Fibroblast of lung (primary cell): ENCODE data around the gene EPB41L1. TPM values are rescaled to one million over a fixed set of nuclear protein-coding genes. Genes with fewer than 3 reads are reported as not detected.
A peak's percentile ranks its signal among the peaks of the same experiment; 100 is the strongest.

Source experiments
- DNase-seq, 2 donors: peaks; one replicate each; pipeline versions ENCODE4 v3.0.0 to v3.0.0-alpha.2; 2010; ENCODE audit warnings: low read depth in 2 of 2
- H2AFZ ChIP-seq: 2 replicates; pipeline ENCODE4 v1.5.1; 2012; ENCODE audit warnings: low read length, control low read depth, inconsistent platforms
- H3K27ac ChIP-seq: 2 replicates; pipeline ENCODE4 v1.5.1; 2011; ENCODE audit warnings: low read length, control low read depth; ENCODE audit not compliant: insufficient read depth
- H3K27me3 ChIP-seq: 2 replicates; pipeline ENCODE4 v1.5.1; 2011; ENCODE audit warnings: mild to moderate bottlenecking, low read length; ENCODE audit not compliant: control insufficient read depth, insufficient read depth
- H3K36me3 ChIP-seq: 2 replicates; pipeline ENCODE4 v1.5.1; 2011; ENCODE audit warnings: low read length; ENCODE audit not compliant: control insufficient read depth, insufficient read depth
- H3K4me1 ChIP-seq: 2 replicates; pipeline ENCODE4 v1.5.1; 2011; ENCODE audit warnings: low read length; ENCODE audit not compliant: control insufficient read depth, insufficient read depth; ENCODE audit errors: extremely low read depth
- H3K4me2 ChIP-seq: 2 replicates; pipeline ENCODE4 v1.5.1; 2011; ENCODE audit warnings: low read length, control low read depth; ENCODE audit not compliant: insufficient read depth; ENCODE audit errors: extremely low read depth
- H3K4me3 ChIP-seq, 4 experiments: fragments of 200-600 bp in 1 of 4; sonication (generic) in 1 of 4; replicated peaks in 1 of 4; 2 replicates each; pipeline ENCODE4 v1.5.1; 2011 to 2016; ENCODE audit warnings: low read length in 4 of 4, low read depth in 3 of 4, mild to moderate bottlenecking in 3 of 4, control low read depth in 2 of 4, inconsistent platforms in 1 of 4, mixed read lengths in 1 of 4; ENCODE audit not compliant: insufficient read depth in 1 of 4; ENCODE audit errors: control extremely low read depth in 1 of 4
- H3K79me2 ChIP-seq: 2 replicates; pipeline ENCODE4 v1.5.1; 2012; ENCODE audit warnings: mild to moderate bottlenecking, low read length, inconsistent platforms; ENCODE audit not compliant: control insufficient read depth, insufficient read depth
- H3K9ac ChIP-seq: 2 replicates; pipeline ENCODE4 v1.5.1; 2011; ENCODE audit warnings: mild to moderate bottlenecking, low read length, control low read depth; ENCODE audit not compliant: insufficient read depth
- H3K9me3 ChIP-seq: 2 replicates; pipeline ENCODE4 v1.5.1; 2012; ENCODE audit warnings: low read depth, low read length; ENCODE audit not compliant: control insufficient read depth, insufficient read depth
- H4K20me1 ChIP-seq: 2 replicates; pipeline ENCODE4 v1.5.1; 2011; ENCODE audit warnings: low read length; ENCODE audit not compliant: control insufficient read depth, insufficient read depth; ENCODE audit errors: extremely low read depth
- EZH2 ChIP-seq: IDR thresholded peaks from 2 replicates; pipeline ENCODE4 v1.5.1; 2012; ENCODE audit warnings: low read length, control low read depth, mild to moderate bottlenecking; ENCODE audit errors: missing control alignments
- polyA plus RNA-seq, 2 donors: library from polyadenylated mRNA; depleted of rRNA in 1 of 2; stranded (reverse) in 1 of 2; unstranded in 1 of 2; fragments of >200 nt; gene quantifications; 2 replicates each; pipeline ENCODE4 v1.2.1, GENCODE V29; 2011 to 2012; ENCODE audit warnings: missing spikeins in 1 of 2
- total RNA-seq: library from RNA; depleted of rRNA; stranded (reverse); fragments of >200 nt; gene quantifications from 2 replicates; pipeline ENCODE4 v1.2.1, GENCODE V29; 2014
- TF ChIP-seq, protein P1 (sequence below), 2 donors: IDR thresholded peaks in 1 of 2; conservative IDR thresholded peaks in 1 of 2; 1 replicate in 1 of 2; 2 replicates in 1 of 2; pipeline ENCODE4 v1.5.1; 2011 to 2012; ENCODE audit warnings: low read length in 2 of 2, control low read depth in 1 of 2, inconsistent platforms in 1 of 2, low read depth in 1 of 2, mild to moderate bottlenecking in 1 of 2

The EPB41L1 gene
- total and polyA plus RNA-seq, 2 donors (not counting 1 experiment from before 2014, with no cell fraction given), result 16.2 to 17.0 TPM

DNA sequence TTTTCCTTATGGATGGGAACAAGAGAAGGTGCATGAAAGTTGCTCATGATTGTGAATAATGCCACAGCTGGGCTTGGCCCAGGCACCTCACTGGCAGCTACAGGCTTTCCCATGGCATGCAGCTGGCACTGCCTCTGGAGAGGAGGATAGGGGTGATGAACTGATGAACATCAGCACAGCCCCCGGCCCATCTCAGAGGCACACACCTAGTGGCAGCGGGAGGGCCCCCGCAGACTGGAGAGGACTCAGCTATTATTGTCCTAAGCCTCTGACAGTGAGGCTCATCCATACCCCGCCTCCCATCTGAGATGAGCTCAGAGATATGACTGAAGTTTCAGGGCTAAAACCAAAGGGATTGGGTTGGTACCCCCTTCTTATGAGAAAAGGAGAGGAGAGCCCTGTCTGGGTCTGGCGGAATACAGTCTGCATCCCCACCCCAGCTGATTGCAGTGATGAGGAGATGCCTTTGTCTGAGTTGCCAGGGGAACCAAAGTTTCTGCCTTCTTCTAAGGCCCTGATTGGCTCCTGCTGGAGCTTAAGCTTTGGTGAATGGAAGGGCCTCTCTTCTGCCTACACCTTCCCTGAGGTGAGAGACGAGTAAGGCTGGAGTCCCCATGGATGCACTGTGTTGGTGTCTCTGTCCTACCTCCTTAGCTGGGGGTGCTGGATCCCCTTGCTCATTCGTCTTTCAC is 27.6 kb upstream of the EPB41L1 start:
- Histone ChIP-seq H2AFZ (no peak overlapping the region), H3K4me2 (no peak overlapping the region), H3K27ac (no peak overlapping the region), H3K27me3 (no peaks in the 10 kb centered on the region), H3K4me3 (no peak overlapping the region), H4K20me1 (no peaks in the 10 kb centered on the region), H3K4me1 (peaks cover 16% of the 10 kb centered on the region), H3K9ac (no peak overlapping the region), H3K36me3 (no peaks in the 10 kb centered on the region), H3K9me3 (no peaks in the 10 kb centered on the region), H3K79me2 (no peaks in the 10 kb centered on the region)
- no peak for DNase-seq
- no peak for TF ChIP-seq EZH2
- TF ChIP-seq, protein P1, sequence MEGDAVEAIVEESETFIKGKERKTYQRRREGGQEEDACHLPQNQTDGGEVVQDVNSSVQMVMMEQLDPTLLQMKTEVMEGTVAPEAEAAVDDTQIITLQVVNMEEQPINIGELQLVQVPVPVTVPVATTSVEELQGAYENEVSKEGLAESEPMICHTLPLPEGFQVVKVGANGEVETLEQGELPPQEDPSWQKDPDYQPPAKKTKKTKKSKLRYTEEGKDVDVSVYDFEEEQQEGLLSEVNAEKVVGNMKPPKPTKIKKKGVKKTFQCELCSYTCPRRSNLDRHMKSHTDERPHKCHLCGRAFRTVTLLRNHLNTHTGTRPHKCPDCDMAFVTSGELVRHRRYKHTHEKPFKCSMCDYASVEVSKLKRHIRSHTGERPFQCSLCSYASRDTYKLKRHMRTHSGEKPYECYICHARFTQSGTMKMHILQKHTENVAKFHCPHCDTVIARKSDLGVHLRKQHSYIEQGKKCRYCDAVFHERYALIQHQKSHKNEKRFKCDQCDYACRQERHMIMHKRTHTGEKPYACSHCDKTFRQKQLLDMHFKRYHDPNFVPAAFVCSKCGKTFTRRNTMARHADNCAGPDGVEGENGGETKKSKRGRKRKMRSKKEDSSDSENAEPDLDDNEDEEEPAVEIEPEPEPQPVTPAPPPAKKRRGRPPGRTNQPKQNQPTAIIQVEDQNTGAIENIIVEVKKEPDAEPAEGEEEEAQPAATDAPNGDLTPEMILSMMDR (conservative IDR thresholded peaks at IDR 0.05 in 1 of 2, IDR thresholded peaks at IDR 0.05 in 1 of 2; ENCODE audit: low read depth in 1 of 2, low read length in 2 of 2), result no peak

DNA sequence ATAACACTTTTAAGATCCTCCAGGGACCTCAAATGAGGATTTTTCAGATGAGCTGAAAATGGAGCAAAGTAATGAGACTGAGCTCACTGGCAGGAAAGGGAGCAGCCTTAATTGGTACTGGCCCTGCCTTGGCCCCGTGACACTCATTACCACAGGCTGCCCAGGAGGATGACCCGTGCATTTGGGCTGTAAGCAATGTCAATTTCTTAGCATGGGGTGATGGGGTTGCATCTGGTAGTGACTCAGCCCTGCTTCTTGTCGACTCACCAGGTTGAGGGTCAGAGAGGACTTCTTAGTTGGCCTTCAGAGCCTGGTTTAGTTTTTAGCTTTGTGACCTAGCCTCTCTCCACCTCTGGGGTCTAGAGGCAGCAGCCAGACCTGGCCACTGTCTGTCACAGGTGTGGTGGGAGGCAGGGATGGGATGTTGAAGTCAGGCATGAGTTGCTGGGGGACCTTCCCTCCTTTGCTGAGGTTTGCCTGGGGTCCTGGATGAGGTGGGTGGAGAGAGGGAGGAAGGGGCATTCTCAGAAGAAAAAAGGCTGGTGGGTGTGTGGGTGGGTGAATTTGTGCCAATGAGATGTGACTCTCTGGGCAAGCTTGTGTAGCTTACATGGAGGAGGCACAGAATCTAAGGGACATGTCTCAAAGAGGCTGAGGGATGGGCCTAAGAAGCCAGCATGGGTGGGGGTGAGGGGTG is 25.9 kb upstream of the EPB41L1 start:
- no peaks in the 10 kb centered on the region for H3K79me2 ChIP-seq
- H3K4me3 ChIP-seq, result no peak overlapping the region
- H3K36me3 ChIP-seq, result no peaks in the 10 kb centered on the region
- H3K4me1 ChIP-seq, result peaks cover 16% of the 10 kb centered on the region
- peak; percentile 77 to 89 for DNase-seq
- no peak overlapping the region for H2AFZ ChIP-seq
- peak overlapping the region; percentile 17 for H3K4me2 ChIP-seq
- peak overlapping the region; percentile 81 for H3K27ac ChIP-seq
- H3K27me3 ChIP-seq, result no peaks in the 10 kb centered on the region
- no peaks in the 10 kb centered on the region for H3K9me3 ChIP-seq
- H3K9ac ChIP-seq, result no peak overlapping the region
- H4K20me1 ChIP-seq, result no peaks in the 10 kb centered on the region
- TF ChIP-seq, protein P1 (conservative IDR thresholded peaks at IDR 0.05 in 1 of 2, IDR thresholded peaks at IDR 0.05 in 1 of 2; ENCODE audit: low read depth in 1 of 2, low read length in 2 of 2), result no peak
- TF ChIP-seq EZH2, result no peak

DNA sequence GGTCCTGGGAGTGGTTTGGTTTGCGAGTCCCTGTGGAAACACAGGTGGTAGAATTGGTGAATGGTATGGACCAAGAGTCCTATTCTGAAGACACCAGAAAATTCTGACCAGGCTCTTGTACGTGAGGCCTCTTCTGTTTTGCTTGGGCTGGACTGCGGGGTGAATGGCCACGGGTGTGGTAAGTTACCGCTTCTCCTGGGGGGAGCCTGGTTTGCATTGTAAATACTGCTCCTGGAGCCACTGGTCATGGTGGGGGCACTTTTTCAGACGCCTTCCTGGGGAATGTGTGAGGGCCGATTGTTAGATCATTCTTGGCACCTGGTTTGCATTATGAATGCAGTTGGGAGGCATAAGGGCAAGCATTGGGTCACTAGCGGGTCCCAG is 25.4 kb upstream of the EPB41L1 start:
- Histone ChIP-seq H3K79me2 (no peaks in the 10 kb centered on the region), H3K9me3 (no peaks in the 10 kb centered on the region), H2AFZ (no peak overlapping the region), H4K20me1 (no peaks in the 10 kb centered on the region), H3K4me2 (no peak overlapping the region), H3K9ac (no peak overlapping the region), H3K27me3 (no peaks in the 10 kb centered on the region), H3K4me3 (no peak overlapping the region), H3K36me3 (no peaks in the 10 kb centered on the region), H3K4me1 (peaks cover 16% of the 10 kb centered on the region), H3K27ac (peak overlapping the region; percentile 81)
- DNase-seq, result no peak
- TF ChIP-seq, protein P1 (conservative IDR thresholded peaks at IDR 0.05 in 1 of 2, IDR thresholded peaks at IDR 0.05 in 1 of 2; ENCODE audit: low read depth in 1 of 2, low read length in 2 of 2), result no peak
- TF ChIP-seq EZH2, result no peak
